Stimulated activated CD8-positive, alpha-beta memory T cell treated with anti-CD3 and anti-CD28 coated beads, Interleukin-4, amount 100 ng/mL, for 48 hours (primary cell): ENCODE results near the gene KCNK15.
"Not testable (repeated sequence)": the region's sequence is repeated elsewhere in the genome, so short reads cannot be mapped to it uniquely, and the experiment has no call there.

Experiments used
- DNase-seq: peaks from one replicate; pipeline ENCODE4 v3.0.0-alpha.2; 2020

The KCNK15 gene

GRCh38 chr20:44745598-44746366 is at the start of gene KCNK15:
Gene KCNK15, plus strand, starts transcription at chr20:44745865. Its CDS starts 46 bp downstream, at chr20:44745911.
- peak; percentile 63 for DNase-seq

GRCh38 chr20:44696315-44696714 is 49.4 kb upstream of the KCNK15 start:
- DNase-seq, result no peak

DNA sequence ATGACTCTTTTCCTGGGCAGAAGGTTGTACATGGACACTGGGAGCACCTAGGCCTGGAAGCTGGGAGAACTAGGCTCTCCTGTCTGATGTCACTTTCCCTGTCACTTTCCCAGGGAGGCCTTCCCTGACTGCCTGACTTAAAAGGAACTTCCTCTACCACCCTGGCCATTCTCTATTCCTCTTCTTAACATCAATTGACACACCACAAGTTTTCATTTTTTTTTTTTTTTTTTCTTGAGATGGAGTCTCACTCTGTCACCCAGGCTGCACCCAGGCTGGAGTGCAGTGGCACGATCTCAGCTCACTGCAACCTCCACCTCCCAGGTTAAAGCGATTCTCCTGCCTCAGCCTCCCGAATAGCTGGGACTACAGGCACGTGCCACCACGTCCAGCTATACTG is 48.6 kb upstream of the KCNK15 start:
- not testable (repeated sequence) for DNase-seq

DNA sequence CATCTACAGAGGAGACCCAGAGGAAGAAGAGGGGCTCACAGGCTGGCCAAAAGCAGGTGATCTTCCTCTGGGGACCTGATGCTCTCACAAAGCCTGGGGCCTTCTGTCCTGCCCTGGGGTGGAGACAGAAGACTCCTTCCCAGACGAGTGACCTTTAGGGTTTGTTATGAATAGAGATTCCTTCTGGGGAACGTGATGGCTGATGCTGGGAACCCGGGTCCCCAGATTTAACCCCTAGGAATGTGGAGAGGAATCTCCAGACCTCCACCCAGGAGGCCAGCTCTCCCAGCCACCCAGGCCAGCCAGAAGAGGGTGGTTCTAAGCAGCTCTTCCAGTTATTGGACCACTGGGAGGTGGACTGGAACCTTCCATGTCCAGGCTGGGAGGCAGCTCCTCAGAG is 47.3 kb upstream of the KCNK15 start:
- DNase-seq, result no peak

DNA sequence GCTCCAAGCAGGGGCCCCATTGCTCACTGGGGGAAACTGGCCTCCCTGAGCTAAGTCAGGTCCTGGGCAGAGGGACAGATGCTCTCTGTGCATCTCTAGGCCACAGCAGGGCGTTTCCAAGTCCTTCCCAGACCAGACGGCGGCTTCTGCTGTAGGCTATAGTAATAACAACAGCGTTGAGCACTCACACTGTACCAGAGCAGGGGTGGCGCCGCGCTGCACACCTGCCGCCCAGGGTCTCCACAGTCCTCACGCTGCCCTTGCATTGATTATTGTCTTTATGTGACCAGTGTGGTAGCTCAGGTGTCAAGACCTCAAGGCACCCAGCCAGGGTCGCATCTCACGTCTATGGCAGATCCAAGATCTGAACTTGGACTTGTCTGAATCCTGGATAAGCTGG is 45.4 kb upstream of the KCNK15 start:
- no peak for DNase-seq

DNA sequence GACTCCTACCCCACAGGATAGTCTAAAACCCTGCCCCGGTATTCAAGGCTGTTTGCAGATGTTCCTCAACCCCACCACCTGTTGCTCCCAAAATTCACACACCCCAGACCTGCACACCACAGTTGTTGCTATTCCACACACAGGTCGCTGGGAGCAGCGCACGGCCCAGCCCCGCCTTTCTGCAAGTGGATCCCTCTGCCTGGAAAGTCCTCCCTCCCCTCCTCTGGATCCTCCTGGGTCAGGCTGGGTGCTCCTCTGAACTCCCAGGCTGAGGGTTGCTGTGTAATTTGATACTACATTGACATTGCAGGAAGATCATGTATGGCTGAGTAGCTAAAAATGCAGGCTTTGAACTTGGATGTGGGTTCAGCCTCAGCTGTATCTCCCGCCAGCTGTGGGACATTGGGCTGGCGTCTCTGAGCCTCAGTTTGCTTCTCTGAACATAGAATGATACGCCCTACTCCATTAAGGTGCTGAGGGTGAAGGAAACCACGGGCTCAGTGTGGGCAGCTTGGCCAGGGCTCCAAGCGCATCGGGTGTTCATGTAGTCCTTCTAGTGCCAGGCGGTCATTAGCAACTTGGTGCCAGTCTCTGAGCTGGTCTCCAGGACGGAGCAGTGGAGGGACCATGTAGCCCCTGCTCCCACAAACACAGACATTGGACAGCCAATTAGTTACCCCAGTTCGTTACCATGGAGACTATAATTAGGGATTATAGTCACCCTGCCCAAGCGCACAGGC is 44.4 kb upstream of the KCNK15 start:
- DNase-seq, result no peak

DNA sequence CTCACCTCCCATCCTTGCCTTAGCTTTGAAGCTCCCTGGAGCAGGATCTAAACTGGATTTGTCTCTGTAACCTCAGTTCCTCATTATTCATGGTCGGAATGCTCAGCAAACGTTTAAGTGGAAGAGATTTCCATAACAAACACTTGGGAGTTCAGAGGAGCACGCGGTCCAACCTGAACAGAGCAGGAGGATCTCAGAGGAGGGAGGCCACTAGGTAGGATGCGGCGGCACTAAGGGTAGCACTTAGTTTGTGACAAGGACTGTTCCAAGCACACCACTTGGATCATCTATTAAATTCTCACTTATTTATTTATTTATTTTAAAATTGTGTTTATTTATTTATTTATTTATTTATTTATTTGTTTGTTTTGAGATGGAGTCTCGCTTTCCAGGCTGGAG is 43.8 kb upstream of the KCNK15 start:
- DNase-seq, result no peak

DNA sequence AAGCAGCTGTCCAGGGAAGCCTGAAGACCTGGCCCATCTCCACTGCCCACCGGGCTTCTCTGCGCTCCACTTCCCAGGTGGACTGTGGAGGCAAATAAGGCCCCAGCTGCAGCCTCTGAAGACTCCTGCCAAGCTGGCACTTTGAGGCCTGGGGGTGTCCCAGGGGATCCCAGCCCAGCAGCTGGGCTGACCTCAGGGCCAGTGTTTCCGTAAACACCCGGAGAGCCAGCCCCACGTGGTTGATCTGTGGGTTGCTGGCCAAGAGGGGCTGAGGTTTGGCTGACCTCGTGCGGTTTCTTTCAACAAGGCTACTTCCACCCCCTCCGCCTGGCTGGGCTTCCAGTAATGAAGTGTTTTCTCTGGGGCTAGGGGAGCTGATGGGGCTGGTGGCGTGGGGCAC is 42.9 kb upstream of the KCNK15 start:
- no peak for DNase-seq

GRCh38 chr20:44703183-44703925 is 42.3 kb upstream of the KCNK15 start:
- DNase-seq, result no peak

DNA sequence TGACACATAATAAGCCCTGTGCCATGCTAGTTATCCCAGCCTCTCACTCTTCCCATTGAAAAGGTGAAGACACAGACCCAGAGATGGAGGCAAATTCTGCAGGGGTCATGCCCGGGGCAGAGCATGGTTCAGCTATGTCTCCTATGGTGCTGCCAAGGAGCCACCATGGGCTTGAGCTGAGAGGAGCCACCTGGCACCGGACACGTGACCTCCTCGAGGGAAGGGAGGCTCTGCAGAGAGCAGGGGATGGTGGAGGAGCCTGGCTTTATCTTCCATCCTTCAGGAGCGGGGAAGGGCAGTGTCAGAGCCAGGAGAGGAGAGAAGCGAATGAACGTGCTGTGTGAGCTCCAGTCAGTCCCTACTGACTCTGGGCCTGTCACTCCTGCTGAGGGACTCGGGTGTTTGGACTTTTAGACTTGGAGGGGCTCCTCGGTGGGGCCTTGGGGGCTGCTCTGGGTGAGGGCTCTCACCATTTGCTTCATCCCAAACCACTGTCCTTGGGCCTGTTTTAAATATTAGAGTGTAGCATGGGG is 41.6 kb upstream of the KCNK15 start:
- DNase-seq, result no peak

GRCh38 chr20:44704551-44704971 is 41.1 kb upstream of the KCNK15 start:
- DNase-seq, result no peak

GRCh38 chr20:44705364-44706094 is 40.1 kb upstream of the KCNK15 start:
- no peak for DNase-seq

GRCh38 chr20:44706301-44707017 is 39.2 kb upstream of the KCNK15 start:
- no peak for DNase-seq

GRCh38 chr20:44707018-44707579 is 38.6 kb upstream of the KCNK15 start:
- DNase-seq, result no peak

DNA sequence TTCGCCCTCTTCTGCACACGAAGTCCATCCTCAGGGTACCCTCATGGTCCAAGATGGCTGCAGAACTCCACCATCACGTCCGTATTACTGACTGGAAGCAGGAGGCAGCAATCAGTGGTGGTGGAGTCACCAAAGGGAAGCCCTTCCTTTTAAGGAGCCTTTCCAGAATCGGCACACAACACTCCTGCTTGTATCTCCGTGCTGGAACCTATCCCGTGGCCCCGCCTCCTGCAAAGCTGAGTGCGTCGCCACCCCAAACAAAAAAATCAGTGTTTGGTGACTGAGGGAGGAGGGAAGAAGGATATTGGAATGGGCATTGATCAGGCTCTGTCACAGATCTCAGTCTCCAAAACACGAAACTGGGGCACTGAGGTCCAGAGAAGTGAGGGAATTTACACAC is 36.3 kb upstream of the KCNK15 start:
- DNase-seq, result no peak

DNA sequence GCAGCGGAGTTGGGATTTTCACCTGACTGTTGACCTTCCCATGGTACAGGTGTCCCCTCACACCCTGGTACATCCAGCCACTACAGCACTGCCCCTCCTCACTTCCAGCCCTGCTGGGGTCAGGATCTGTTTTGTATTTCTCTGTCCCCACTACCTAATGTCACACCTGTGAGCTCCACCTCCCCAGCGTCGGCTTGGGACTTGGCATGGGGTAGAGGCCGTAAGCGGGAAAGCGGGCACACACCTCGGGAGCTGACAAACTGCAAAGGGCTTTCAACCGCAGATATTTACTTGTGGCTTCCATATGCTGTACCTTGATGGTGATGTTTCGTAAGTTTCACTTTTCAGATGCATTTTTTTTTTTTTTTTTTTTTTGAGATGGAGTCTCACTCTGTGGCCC is 35.9 kb upstream of the KCNK15 start:
- no peak for DNase-seq

DNA sequence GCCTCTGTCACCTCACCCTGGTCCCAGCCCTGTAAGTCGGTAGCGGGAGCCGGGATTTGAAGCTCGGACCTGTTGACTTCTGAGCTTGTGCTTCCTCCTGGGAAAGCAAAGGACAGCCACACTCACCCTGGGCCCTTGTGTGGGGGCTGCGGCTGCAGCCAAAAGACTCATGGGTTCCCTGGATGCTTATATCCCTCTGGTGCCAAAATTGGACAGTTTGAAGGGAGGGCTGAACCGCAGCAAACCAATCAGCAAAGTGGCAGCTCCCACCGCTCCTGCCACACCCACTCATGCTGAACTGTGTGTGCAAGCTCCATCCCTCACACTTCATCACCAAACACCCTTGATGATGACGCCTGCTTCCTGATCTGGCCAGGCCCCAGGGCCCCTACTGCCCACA is 34.4 kb upstream of the KCNK15 start:
- no peak for DNase-seq

- DNase-seq, result no peak
Observed at GRCh38 chr20:44714102-44714700, 31.5 kb upstream of the KCNK15 start.

GRCh38 chr20:44714701-44715498 is 30.8 kb upstream of the KCNK15 start, which contains the start of gene CCN5:
Gene CCN5, plus strand, starts transcription at chr20:44715369. Its CDS starts 22 bp downstream, at chr20:44715391.
- no peak for DNase-seq
